ENCODE data around the gene C2CD2. TPM values are rescaled to one million over a fixed set of nuclear protein-coding genes. Genes with fewer than 3 reads are reported as not detected.

Gene C2CD2
- total RNA-seq, 1 experiment from 2014 or later, result 21.7 TPM

DNA sequence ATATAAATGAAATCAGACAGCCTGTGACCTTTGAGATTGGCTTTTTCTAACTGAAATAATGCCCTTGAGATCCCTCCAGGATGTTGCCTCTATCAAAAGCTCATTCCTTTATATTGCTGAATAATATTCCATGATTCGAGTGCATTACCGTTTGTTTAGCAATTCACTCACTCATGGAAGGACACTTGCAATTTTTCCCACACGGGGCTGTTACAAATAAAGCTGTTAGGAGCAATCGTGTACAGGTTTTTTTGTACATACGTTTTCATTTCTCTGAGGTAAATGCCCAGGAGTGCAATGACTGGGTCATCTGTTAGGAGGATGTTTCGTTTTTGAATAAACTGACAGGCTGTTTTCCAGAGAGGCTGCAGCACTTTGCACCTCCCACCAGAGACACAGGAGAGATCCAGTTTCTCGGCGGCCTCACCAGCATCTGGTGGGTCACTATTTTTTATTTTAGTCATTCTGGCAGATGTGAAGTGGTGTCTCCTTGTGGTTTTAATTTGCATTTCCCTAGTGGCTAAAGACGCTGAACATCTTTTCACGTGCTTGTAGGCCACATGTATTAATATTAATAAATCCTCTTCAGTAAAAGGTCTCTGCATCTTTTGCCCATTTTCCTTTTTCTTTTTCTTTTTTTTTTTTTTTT is 85.6 kb downstream of the C2CD2 start:
- no peak for DNase-seq (ENCODE audit: low read depth)

- no peak for DNase-seq (ENCODE audit: low read depth)
These were observed 86.5 kb downstream of the C2CD2 start for GRCh38 chr21:41867313-41867712.

DNA sequence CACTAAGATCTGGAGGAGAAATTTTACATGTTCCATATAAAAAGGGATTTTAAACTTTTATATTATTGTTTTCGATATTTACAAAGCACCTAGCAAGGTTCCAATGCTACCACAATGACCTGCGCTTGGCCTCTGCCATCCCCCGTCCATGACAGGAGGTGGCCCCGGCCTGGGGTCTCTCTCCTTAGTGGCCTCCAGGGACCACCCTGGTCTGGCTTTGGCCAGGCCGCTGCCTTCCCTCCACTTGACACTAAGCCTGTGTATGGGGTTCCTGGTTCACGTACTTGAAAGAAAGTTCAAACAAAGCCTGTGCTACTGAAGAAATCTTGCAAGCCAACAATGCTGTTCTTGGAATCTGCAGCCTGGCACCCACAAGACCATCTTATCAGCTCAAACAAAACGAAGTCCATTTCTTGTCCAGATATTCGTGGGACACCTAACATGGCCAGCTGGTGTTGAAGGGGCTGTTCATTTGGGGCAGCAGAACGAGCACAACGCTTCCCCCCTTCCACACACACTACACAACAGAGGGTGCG is 87.5 kb downstream of the C2CD2 start:
- DNase-seq (ENCODE audit: low read depth), result no peak

DNA sequence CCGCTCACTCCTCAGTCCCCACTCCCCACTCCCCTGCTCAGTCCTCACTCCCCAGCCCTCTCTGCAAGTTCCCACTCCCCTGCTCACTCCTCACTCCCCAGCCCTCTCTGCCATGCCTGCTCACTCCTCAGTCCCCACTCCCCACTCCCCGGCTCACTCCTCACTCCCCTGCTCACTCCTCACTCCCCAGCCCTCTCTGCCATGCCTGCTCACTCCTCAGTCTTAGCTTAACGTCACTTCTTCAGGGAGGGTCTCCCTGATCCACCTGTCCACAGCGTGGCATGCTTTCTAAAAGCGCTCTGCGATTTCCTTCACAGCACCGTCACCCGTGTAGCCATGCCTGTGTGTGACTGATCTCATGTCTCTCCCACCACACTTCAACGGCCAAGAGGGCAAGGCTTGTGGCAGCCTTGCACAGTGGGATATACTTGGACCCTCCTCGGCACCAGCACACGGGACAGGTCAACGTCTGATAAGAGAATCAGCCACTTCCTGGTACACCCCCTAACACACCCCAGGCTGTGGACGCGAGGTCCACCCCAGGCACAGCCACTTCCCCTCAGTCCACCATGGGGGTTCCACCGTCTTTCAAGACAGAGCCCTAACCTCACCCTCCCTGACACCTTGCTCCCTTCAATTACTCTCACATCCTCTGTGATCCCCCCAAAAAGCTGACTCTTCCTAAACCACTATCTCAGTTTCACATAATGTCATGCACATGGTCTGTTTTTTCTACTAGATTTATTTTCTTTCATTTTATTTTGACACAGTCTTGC is 88.6 kb downstream of the C2CD2 start:
- no peak for DNase-seq (ENCODE audit: low read depth)

GRCh38 chr21:41864311-41865001 is 89.4 kb downstream of the C2CD2 start:
- DNase-seq (ENCODE audit: low read depth), result no peak

DNA sequence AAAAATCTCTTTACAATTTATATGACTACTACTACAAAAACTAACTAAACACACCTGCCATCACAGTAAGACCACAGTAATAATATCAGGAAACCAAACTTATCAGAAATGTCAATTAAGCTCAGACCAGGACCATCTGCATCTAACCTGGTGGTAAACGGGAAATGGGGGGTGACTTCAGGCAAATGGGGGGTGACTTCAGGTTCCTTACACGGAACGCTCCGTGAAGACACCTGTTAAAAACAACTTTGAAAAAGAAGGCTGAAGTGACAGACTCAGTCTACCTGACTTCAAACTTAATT is 90.4 kb downstream of the C2CD2 start:
- DNase-seq (ENCODE audit: low read depth), result no peak

- no peak for DNase-seq (ENCODE audit: low read depth)
These were observed 91.8 kb downstream of the C2CD2 start for GRCh38 chr21:41861987-41862386.

GRCh38 chr21:41861255-41861654 is 92.6 kb downstream of the C2CD2 start:
- no peak for DNase-seq (ENCODE audit: low read depth)

GRCh38 chr21:41859297-41859980 is 94.4 kb downstream of the C2CD2 start:
- no peak for DNase-seq (ENCODE audit: low read depth)

- no peak for DNase-seq (ENCODE audit: low read depth)
These were observed 95.1 kb downstream of the C2CD2 start for GRCh38 chr21:41858466-41859296.

DNA sequence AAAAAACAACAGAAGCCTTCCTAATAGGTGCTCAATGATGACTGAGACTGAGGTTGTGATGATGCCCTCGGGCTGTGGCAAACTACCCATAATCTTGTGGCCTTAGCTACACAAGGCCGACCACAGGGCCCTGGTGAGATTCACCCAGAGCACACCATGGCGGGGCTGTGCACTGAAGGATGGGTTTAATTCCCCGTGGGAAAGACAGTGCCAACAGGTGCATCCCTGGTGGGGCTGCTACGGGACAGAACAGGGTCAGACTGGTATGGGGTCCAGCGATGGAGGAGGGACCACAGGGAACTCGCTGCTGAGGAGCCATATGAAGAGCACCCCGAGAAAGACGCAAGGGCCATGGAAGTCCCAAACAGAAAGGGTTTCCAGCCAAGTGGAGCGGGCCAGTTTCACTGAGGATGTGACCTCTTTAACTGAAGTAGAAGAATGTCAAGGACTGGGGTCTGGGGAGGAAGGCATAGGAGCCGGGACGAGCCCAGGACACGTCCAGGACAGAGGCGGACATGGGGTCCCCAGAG is 96.0 kb downstream of the C2CD2 start:
- DNase-seq (ENCODE audit: low read depth), result no peak

DNA sequence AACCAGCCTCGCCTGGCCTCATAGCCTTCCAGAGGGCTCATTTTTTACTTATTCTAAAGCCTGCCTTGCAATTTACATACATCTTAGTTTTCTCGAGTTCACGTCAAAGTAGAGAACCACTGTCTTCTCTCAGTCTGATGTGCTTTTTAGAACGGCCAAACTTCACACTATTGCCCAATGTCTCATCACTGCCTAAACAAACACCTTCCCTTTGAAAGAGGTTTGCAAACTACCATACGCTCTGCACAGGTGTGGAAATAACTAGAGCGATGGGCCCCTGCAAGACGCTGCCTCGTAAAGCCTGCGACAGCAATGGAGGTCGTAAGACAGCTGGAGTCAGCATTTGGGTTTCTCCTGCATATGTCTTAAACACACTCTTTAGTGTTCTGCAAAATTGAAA is 97.2 kb downstream of the C2CD2 start:
- no peak for DNase-seq (ENCODE audit: low read depth)

GRCh38 chr21:41854426-41854995 is 99.3 kb downstream of the C2CD2 start:
- DNase-seq (ENCODE audit: low read depth), result no peak

DNA sequence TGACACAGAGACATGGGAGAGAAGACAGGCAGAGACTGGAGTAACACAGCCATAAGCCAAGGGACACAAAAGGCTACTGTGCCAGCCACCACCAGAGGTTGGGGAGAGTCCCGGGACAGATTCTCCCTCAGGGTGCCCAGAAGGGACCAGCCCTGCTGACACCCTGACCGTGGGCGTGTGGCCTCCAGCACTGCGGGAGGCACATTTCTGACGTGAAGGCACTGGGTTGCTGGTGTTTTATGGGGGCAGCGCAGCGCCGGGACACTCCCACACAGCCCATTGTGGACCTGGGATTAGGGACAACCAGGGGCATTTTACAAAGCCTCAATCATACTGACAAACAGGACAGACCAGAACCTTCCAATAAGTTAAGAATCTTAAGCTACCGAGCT is 100.9 kb downstream of the C2CD2 start:
- DNase-seq (ENCODE audit: low read depth), result no peak

DNA sequence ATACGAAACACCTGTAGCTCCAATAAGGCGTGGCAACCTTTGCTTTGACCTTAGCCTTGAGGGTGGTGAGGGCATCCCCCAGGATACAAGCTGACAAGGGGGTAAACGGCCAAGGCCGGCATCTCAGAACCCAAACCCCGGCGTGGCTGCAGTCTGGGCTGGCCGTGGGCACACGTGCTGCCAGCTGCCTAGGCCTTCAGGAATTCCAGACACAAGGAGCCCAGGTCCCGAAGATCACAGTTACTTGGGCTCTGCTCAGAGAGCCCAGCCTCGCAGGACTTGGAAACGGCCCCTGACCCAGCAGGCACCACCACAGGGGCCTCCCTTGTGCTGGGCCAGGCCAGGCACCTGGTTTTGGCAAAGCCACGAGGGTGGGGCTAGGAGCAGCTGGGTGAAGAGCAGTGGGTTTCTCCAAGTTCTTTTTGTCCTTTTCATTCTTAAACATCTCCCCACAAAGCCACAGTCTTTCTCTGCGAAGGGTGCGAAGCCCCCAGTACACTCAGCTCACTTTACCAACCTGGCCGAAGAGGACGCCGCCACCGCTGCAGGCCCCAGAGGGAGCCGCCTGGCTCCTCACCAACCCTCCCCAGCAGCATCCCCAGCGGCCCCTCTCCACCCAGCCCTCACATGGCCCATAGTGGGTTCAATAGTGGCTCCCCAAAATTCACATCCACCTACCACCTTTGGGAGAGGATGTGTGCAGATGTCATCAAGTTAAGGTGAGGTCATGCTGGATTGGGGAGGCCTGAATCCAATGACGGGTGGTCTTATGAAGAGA is 101.5 kb downstream of the C2CD2 start:
- no peak for DNase-seq (ENCODE audit: low read depth)

DNA sequence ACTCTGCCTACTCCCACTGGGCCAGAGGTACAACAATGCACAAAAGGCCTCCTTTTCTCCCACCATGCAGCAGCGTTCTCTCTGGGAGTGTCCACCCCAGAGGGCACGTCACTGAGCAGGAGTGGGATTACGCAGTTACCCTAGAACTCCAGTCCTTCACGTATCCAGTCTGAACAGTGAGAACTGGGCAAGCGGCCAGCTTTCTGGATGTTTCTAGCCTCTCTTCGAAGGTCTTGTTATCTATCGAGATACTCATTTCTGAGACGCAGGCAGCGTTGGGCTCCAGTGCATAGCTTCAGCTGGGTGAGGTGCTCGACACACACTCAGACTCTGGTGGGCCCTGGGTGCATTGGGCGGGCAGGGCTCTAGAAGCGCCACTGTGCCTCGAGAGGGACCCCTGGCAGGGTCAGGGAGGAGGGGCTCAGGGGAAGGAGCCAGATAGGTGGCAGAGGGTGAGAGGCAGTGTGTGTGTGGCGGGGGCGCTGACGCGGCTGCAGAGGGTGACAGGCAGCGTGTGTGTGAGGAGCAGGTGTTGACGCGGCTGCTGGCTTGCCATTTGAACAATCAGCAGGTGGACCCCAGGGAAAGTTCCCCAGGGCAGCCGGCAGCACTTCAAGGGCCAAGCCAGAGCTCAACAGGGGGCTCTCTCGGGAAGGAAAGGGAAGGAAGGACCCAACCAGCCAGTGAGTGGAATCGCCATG is 102.6 kb downstream of the C2CD2 start:
- DNase-seq (ENCODE audit: low read depth), result no peak

GRCh38 chr21:41850085-41850484 is 103.7 kb downstream of the C2CD2 start:
- no peak for DNase-seq (ENCODE audit: low read depth)

DNA sequence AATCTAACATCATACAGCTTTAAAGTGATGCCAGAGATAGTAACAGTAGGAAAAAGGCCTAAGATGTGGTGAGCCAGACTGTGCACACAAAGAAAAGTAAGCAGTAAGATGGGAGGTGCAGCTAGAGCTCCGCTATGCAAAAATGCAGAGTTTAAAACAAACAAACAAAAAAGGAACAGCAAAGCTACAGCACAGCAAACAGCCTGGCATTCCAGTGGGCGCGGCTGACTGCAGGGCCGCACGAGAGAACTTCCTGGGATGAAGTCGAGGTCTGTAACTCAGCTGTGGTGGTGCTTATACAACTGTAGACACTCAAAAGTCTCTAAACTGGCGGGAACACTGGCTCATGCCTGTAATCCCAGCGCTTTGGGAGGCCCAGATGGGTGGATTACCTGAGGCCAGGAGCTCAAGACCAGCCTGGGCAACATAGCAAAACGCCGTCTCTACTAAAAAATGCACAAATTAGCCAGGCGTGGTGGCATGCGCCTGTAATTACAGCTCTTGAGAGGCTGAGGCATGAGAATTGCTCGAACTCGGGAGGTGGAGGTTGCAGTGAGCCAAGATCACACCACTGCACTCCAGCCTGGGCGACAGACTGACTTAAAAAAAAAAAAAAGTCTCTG is 104.7 kb downstream of the C2CD2 start:
- no peak for DNase-seq (ENCODE audit: low read depth)

Measured in HT1080 (cell line).